SK-N-SH treated with all-trans-retinoic acid at 6 μM for 48 hours (cell line): ENCODE data around the gene GPR183.

Source experiments
- ATAC-seq: fragments of 200-7000 bp; cut with Tn5 transposase; 3 replicates; pipeline ENCODE4 v1.9.1; 2020; ENCODE audit warnings: mild to moderate bottlenecking, moderate library complexity
- ARNTL ChIP-seq: fragments of 450-650 bp; formaldehyde crosslinking; IDR thresholded peaks from 2 replicates; pipeline ENCODE4 v1.5.0; 2020; ENCODE audit warnings: low read depth, mild to moderate bottlenecking, moderate library complexity, borderline replicate concordance
- BACH2 ChIP-seq: fragments of 250-450 bp; sonication (Bioruptor Pico); IDR thresholded peaks from 2 replicates; pipeline ENCODE4 v1.9.0; 2021; ENCODE audit warnings: mild to moderate bottlenecking, borderline replicate concordance
- CSDC2 ChIP-seq: fragments of 250-450 bp; sonication (Bioruptor Pico); IDR thresholded peaks from 2 replicates; pipeline ENCODE4 v1.5.0; 2020; ENCODE audit warnings: mild to moderate bottlenecking, moderate library complexity
- ESRRG ChIP-seq: fragments of 250-450 bp; sonication (Bioruptor Pico); IDR thresholded peaks from 2 replicates; pipeline ENCODE4 v1.6.1; 2021; ENCODE audit warnings: mild to moderate bottlenecking
- GLIS3 ChIP-seq: fragments of 250-450 bp; sonication (Bioruptor Pico); IDR thresholded peaks from 2 replicates; pipeline ENCODE4 v1.5.0; 2020; ENCODE audit warnings: mild to moderate bottlenecking, moderate library complexity
- ISL1 ChIP-seq: fragments of 250-450 bp; sonication (Bioruptor Pico); IDR thresholded peaks from 2 replicates; pipeline ENCODE4 v2.1.2; 2022; ENCODE audit warnings: mild to moderate bottlenecking, moderate library complexity
- OSR1 ChIP-seq: fragments of 250-450 bp; sonication (Bioruptor Pico); IDR thresholded peaks from 2 replicates; pipeline ENCODE4 v1.8.0; 2022; ENCODE audit warnings: moderate library complexity, mild to moderate bottlenecking, inconsistent platforms
- PPARA ChIP-seq: fragments of 250-450 bp; sonication (Bioruptor Pico); IDR thresholded peaks from 2 replicates; pipeline ENCODE4 v1.5.0; 2020; ENCODE audit warnings: mild to moderate bottlenecking, borderline replicate concordance
- RARB ChIP-seq: fragments of 250-450 bp; sonication (Bioruptor Pico); IDR thresholded peaks from 2 replicates; pipeline ENCODE4 v1.8.0; 2021; ENCODE audit warnings: mild to moderate bottlenecking, moderate library complexity
- SNAI2 ChIP-seq: fragments of 250-450 bp; sonication (Bioruptor Pico); IDR thresholded peaks from 2 replicates; pipeline ENCODE4 v1.5.0; 2020; ENCODE audit warnings: mild to moderate bottlenecking, moderate library complexity
- TCF4 ChIP-seq: fragments of 250-450 bp; sonication (Bioruptor Pico); IDR thresholded peaks from 2 replicates; pipeline ENCODE4 v1.8.0; 2021; ENCODE audit warnings: mild to moderate bottlenecking, moderate library complexity, borderline replicate concordance
- TOX ChIP-seq: fragments of 250-450 bp; sonication (Bioruptor Pico); IDR thresholded peaks from 2 replicates; pipeline ENCODE4 v1.8.0; 2021; ENCODE audit warnings: mild to moderate bottlenecking, moderate library complexity, borderline replicate concordance
- ZC3H10 ChIP-seq: fragments of 250-450 bp; sonication (Bioruptor Pico); IDR thresholded peaks from 2 replicates; pipeline ENCODE4 v1.5.1; 2021; ENCODE audit warnings: mild to moderate bottlenecking, moderate library complexity
- ZFP3 ChIP-seq: fragments of 250-450 bp; sonication (Bioruptor Pico); IDR thresholded peaks from 2 replicates; pipeline ENCODE4 v1.5.0; 2020; ENCODE audit warnings: mild to moderate bottlenecking, moderate library complexity
- ZFP30 ChIP-seq: fragments of 450-650 bp; formaldehyde crosslinking; IDR thresholded peaks from 2 replicates; pipeline ENCODE4 v1.5.0; 2022; ENCODE audit warnings: mild to moderate bottlenecking, moderate library complexity
- ZNF565 ChIP-seq: fragments of 450-650 bp; formaldehyde crosslinking; conservative IDR thresholded peaks from 2 replicates; pipeline ENCODE4 v1.5.0; 2020; ENCODE audit warnings: low read depth, mild to moderate bottlenecking, moderate library complexity
- ZNF8 ChIP-seq: fragments of 450-650 bp; formaldehyde crosslinking; IDR thresholded peaks from 2 replicates; pipeline ENCODE4 v1.5.0; 2020; ENCODE audit warnings: mild to moderate bottlenecking, moderate library complexity
- TF ChIP-seq, protein P1 (sequence below): fragments of 250-450 bp; sonication (Bioruptor Pico); IDR thresholded peaks from 2 replicates; pipeline ENCODE4 v1.5.1; 2020; ENCODE audit warnings: low read depth, mild to moderate bottlenecking, moderate library complexity
- TF ChIP-seq, protein P2 (sequence below): fragments of 250-450 bp; sonication (Bioruptor Pico); IDR thresholded peaks from 2 replicates; pipeline ENCODE4 v1.8.0; 2020; ENCODE audit warnings: mild to moderate bottlenecking, moderate library complexity, borderline replicate concordance
- TF ChIP-seq, protein P3 (sequence below): fragments of 250-450 bp; sonication (Bioruptor Pico); IDR thresholded peaks from 2 replicates; pipeline ENCODE4 v1.5.1; 2021; ENCODE audit warnings: mild to moderate bottlenecking, moderate library complexity
- TF ChIP-seq, protein P4 (sequence below): fragments of 250-450 bp; sonication (Bioruptor Pico); IDR thresholded peaks from 2 replicates; pipeline ENCODE4 v1.8.0; 2021; ENCODE audit warnings: low read depth, mild to moderate bottlenecking, moderate library complexity, borderline replicate concordance
- TF ChIP-seq, protein P5 (sequence below): fragments of 250-450 bp; sonication (Bioruptor Pico); IDR thresholded peaks from 2 replicates; pipeline ENCODE4 v1.5.0; 2020; ENCODE audit warnings: mild to moderate bottlenecking, moderate library complexity

Gene GPR183

DNA sequence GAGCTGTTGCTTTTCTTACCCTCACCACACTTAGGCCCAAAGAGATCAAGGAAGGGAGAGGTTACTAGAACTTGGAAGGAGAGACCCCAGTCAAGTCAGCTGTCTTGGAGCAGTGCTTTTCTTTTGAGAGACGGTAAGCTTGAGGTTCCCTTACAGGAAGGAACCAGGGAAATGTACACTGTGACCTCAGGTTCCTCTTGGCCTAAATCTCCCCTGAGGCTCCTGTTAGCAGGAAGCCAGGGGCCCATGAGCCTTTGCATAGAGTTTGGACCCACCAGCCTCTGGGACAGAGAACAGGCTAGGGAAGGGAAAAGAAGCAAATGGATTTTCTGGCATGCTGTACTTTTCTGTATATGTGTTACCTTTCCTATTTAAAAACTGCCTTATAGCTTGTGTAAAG, 43.1 kb downstream of the GPR183 start:
- no peak for TF ChIP-seq TCF4 (CRISPR knock-in tag)
- no peak for TF ChIP-seq RARB (CRISPR knock-in tag)
- no peak for TF ChIP-seq ZFP3
- TF ChIP-seq ARNTL (CRISPR knock-in tag): no peak
- TF ChIP-seq, protein P1, sequence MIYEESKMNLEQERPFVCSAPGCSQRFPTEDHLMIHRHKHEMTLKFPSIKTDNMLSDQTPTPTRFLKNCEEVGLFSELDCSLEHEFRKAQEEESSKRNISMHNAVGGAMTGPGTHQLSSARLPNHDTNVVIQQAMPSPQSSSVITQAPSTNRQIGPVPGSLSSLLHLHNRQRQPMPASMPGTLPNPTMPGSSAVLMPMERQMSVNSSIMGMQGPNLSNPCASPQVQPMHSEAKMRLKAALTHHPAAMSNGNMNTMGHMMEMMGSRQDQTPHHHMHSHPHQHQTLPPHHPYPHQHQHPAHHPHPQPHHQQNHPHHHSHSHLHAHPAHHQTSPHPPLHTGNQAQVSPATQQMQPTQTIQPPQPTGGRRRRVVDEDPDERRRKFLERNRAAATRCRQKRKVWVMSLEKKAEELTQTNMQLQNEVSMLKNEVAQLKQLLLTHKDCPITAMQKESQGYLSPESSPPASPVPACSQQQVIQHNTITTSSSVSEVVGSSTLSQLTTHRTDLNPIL (CRISPR knock-in tag): no peak
- TF ChIP-seq ZC3H10: no peak
- TF ChIP-seq ZNF8 (CRISPR knock-in tag): no peak
- TF ChIP-seq ZNF565 (CRISPR knock-in tag): no peak
- TF ChIP-seq, protein P2, sequence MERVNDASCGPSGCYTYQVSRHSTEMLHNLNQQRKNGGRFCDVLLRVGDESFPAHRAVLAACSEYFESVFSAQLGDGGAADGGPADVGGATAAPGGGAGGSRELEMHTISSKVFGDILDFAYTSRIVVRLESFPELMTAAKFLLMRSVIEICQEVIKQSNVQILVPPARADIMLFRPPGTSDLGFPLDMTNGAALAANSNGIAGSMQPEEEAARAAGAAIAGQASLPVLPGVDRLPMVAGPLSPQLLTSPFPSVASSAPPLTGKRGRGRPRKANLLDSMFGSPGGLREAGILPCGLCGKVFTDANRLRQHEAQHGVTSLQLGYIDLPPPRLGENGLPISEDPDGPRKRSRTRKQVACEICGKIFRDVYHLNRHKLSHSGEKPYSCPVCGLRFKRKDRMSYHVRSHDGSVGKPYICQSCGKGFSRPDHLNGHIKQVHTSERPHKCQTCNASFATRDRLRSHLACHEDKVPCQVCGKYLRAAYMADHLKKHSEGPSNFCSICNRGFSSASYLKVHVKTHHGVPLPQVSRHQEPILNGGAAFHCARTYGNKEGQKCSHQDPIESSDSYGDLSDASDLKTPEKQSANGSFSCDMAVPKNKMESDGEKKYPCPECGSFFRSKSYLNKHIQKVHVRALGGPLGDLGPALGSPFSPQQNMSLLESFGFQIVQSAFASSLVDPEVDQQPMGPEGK: no peak
- no peak for TF ChIP-seq ZFP30 (CRISPR knock-in tag)
- TF ChIP-seq, protein P3, sequence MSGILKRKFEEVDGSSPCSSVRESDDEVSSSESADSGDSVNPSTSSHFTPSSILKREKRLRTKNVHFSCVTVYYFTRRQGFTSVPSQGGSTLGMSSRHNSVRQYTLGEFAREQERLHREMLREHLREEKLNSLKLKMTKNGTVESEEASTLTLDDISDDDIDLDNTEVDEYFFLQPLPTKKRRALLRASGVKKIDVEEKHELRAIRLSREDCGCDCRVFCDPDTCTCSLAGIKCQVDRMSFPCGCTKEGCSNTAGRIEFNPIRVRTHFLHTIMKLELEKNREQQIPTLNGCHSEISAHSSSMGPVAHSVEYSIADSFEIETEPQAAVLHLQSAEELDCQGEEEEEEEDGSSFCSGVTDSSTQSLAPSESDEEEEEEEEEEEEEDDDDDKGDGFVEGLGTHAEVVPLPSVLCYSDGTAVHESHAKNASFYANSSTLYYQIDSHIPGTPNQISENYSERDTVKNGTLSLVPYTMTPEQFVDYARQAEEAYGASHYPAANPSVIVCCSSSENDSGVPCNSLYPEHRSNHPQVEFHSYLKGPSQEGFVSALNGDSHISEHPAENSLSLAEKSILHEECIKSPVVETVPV (CRISPR knock-in tag): no peak
- TF ChIP-seq ISL1 (CRISPR knock-in tag): no peak
- TF ChIP-seq, protein P4, sequence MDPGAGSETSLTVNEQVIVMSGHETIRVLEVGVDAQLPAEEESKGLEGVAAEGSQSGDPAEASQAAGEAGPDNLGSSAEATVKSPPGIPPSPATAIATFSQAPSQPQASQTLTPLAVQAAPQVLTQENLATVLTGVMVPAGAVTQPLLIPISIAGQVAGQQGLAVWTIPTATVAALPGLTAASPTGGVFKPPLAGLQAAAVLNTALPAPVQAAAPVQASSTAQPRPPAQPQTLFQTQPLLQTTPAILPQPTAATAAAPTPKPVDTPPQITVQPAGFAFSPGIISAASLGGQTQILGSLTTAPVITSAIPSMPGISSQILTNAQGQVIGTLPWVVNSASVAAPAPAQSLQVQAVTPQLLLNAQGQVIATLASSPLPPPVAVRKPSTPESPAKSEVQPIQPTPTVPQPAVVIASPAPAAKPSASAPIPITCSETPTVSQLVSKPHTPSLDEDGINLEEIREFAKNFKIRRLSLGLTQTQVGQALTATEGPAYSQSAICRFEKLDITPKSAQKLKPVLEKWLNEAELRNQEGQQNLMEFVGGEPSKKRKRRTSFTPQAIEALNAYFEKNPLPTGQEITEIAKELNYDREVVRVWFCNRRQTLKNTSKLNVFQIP (CRISPR knock-in tag): no peak
- no peak for TF ChIP-seq ESRRG
- no peak for TF ChIP-seq SNAI2 (CRISPR knock-in tag)
- TF ChIP-seq PPARA (CRISPR knock-in tag): no peak
- no peak for TF ChIP-seq CSDC2 (CRISPR knock-in tag)
- TF ChIP-seq GLIS3 (CRISPR knock-in tag): no peak
- no peak for ATAC-seq

DNA sequence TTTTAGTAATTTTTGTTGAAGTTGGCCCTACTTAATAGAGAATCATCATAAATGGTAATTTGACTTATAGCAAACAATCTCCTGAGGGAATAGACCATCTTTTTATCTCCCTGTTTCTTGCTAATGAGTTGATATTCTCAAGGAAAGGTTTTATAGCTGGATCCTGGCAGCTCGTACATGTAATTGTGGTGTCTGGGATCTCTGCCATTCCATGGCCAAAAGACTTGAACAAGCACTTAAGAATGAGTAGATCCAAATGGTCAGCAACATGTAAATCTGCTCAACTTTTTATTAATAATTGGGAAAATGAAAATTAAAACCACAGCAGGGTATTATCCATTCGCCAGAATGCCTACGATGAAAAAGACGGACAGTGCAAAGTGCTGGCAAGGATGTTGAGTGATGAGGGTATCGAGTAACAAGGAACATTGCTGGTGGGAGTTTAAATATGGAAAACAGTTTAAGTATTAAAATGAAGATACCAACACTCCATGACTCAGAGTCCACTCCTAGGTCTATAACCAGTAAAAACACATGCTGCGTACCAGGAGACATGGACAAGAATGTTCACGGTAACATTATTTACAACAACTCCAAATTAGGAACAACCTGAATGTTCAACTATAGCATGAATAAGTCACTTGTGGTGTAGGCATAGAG, 43.9 kb downstream of the GPR183 start:
- no peak for ATAC-seq
- TF ChIP-seq BACH2 (CRISPR knock-in tag) (no peak), ARNTL (CRISPR knock-in tag) (no peak), TCF4 (CRISPR knock-in tag) (no peak), ZC3H10 (no peak), GLIS3 (CRISPR knock-in tag) (no peak), TOX (CRISPR knock-in tag) (no peak), ISL1 (CRISPR knock-in tag) (no peak), OSR1 (CRISPR knock-in tag) (no peak)
- TF ChIP-seq, protein P1 (CRISPR knock-in tag): no peak
- TF ChIP-seq, protein P5, sequence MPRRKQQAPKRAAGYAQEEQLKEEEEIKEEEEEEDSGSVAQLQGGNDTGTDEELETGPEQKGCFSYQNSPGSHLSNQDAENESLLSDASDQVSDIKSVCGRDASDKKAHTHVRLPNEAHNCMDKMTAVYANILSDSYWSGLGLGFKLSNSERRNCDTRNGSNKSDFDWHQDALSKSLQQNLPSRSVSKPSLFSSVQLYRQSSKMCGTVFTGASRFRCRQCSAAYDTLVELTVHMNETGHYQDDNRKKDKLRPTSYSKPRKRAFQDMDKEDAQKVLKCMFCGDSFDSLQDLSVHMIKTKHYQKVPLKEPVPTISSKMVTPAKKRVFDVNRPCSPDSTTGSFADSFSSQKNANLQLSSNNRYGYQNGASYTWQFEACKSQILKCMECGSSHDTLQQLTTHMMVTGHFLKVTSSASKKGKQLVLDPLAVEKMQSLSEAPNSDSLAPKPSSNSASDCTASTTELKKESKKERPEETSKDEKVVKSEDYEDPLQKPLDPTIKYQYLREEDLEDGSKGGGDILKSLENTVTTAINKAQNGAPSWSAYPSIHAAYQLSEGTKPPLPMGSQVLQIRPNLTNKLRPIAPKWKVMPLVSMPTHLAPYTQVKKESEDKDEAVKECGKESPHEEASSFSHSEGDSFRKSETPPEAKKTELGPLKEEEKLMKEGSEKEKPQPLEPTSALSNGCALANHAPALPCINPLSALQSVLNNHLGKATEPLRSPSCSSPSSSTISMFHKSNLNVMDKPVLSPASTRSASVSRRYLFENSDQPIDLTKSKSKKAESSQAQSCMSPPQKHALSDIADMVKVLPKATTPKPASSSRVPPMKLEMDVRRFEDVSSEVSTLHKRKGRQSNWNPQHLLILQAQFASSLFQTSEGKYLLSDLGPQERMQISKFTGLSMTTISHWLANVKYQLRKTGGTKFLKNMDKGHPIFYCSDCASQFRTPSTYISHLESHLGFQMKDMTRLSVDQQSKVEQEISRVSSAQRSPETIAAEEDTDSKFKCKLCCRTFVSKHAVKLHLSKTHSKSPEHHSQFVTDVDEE (CRISPR knock-in tag): no peak
- TF ChIP-seq, protein P3 (CRISPR knock-in tag): no peak
